ENCODE results near the gene AXIN2. TPM values are rescaled to one million over a fixed set of nuclear protein-coding genes. Genes with fewer than 3 reads are reported as not detected.

The AXIN2 gene
- total RNA-seq (2013): 0.13 TPM
- polyA plus RNA-seq (under 1 TPM in 1 of 3 donors, not detected in 2; 0.10 TPM), polyA minus RNA-seq (under 0.01 and 0.08 TPM in 2 replicates), total RNA-seq (0 to 1.7 (median 0.17) reads per million in 11 experiments)

GRCh38 chr17:65561452-65562205, at the start of gene AXIN2:
AXIN2 (minus strand) TSS chr17:65561648; CDS start chr17:65558620, 3,028 bp downstream.
- no peaks in the 10 kb centered on the region for H4K20me1 ChIP-seq (ENCODE audit: insufficient read depth, low read length)
- H3K9me3 ChIP-seq (replicated peaks in 1 of 2; ENCODE audit: control insufficient read depth in 1 of 2, insufficient read depth in 1 of 2, low read length in 2 of 2): peaks cover 0 to 18% of the 10 kb centered on the region in 2 donors
- peak; percentile 10 to 15 (median 11) for DNase-seq
- H3K27me3 ChIP-seq (ENCODE audit: control insufficient read depth in 2 of 2, insufficient read depth in 2 of 2, low read length in 2 of 2): peaks cover 41 to 63% of the 10 kb centered on the region in 2 donors
- H3K4me2 ChIP-seq (replicated peaks; ENCODE audit: extremely low read depth, low read length, poor library complexity, severe bottlenecking): peak within 1 kb of the TSS; percentile 80
- peak within 1 kb of the TSS; percentile 67 for H2AFZ ChIP-seq (ENCODE audit: insufficient read depth, low read depth, low read length, poor library complexity, severe bottlenecking)
- Mint-ChIP-seq H3K36me3 (peaks cover 0 to 5% of the 10 kb centered on the region in 2 donors), H3K4me1 (peaks cover 9% of the 10 kb centered on the region), H3K4me3 (peak within 1 kb of the TSS; percentile 77 to 92), H3K27ac (no peak within 1 kb of the TSS), H3K9me3 (peaks cover 3 to 14% (median 9%) of the 10 kb centered on the region in 7 donors), H3K27me3 (ENCODE audit: low read depth in 3 of 3) (peaks cover 20 to 46% (median 35%) of the 10 kb centered on the region in 3 donors)
- H3K9ac ChIP-seq (ENCODE audit: insufficient read depth, low read length, poor library complexity, severe bottlenecking): no peak within 1 kb of the TSS
- H3K79me2 ChIP-seq (ENCODE audit: insufficient read depth, low read length): no peaks in the 10 kb centered on the region
- no peak for TF ChIP-seq CTCF (IDR thresholded peaks at IDR 0.05)
- H3K27ac ChIP-seq (ENCODE audit: low read depth in 1 of 2, low read length in 2 of 2): no peak within 1 kb of the TSS
- intact Hi-C loops (cut with micrococcal nuclease): no loop called here
- WGBS (ENCODE audit: insufficient coverage): under 1% methylated on average over 53 of the region's 65 CpGs
- no peaks in the 10 kb centered on the region for H3K36me3 ChIP-seq (replicated peaks in 1 of 2; ENCODE audit: control insufficient read depth in 1 of 2, insufficient read depth in 2 of 2, low read length in 2 of 2)
- peak within 1 kb of the TSS; percentile 43 to 74 (median 47) for H3K4me3 ChIP-seq (replicated peaks in 1 of 3; ENCODE audit: low read depth in 2 of 3, low read length in 3 of 3)
- H3K4me1 ChIP-seq (ENCODE audit: control insufficient read depth in 1 of 2, insufficient read depth in 2 of 2, low read length in 2 of 2): peaks cover 6 to 18% of the 10 kb centered on the region in 2 donors

GRCh38 chr17:65609749-65610148, 48.3 kb upstream of the AXIN2 start:
- no peak for DNase-seq
- Mint-ChIP-seq H3K4me1 (no peaks in the 10 kb centered on the region), H3K9me3 (peaks cover 3 to 17% (median 13%) of the 10 kb centered on the region in 7 donors), H3K27ac (no peak overlapping the region), H3K4me3 (no peak overlapping the region), H3K36me3 (no peaks in the 10 kb centered on the region), H3K27me3 (ENCODE audit: low read depth in 3 of 3) (peaks cover 2 to 5% (median 3%) of the 10 kb centered on the region in 3 donors)
- Histone ChIP-seq H3K4me3 (replicated peaks in 1 of 3; ENCODE audit: low read depth in 2 of 3, low read length in 3 of 3) (no peak overlapping the region), H3K4me1 (ENCODE audit: control insufficient read depth in 1 of 2, insufficient read depth in 2 of 2, low read length in 2 of 2) (no peaks in the 10 kb centered on the region), H3K9me3 (replicated peaks in 1 of 2; ENCODE audit: control insufficient read depth in 1 of 2, insufficient read depth in 1 of 2, low read length in 2 of 2) (no peaks in the 10 kb centered on the region), H3K27ac (ENCODE audit: low read depth in 1 of 2, low read length in 2 of 2) (no peak overlapping the region), H3K9ac (ENCODE audit: insufficient read depth, low read length, poor library complexity, severe bottlenecking) (no peak overlapping the region), H3K79me2 (ENCODE audit: insufficient read depth, low read length) (no peaks in the 10 kb centered on the region), H3K36me3 (replicated peaks in 1 of 2; ENCODE audit: control insufficient read depth in 1 of 2, insufficient read depth in 2 of 2, low read length in 2 of 2) (no peaks in the 10 kb centered on the region), H3K27me3 (ENCODE audit: control insufficient read depth in 2 of 2, insufficient read depth in 2 of 2, low read length in 2 of 2) (no peaks in the 10 kb centered on the region), H4K20me1 (ENCODE audit: insufficient read depth, low read length) (no peaks in the 10 kb centered on the region), H2AFZ (ENCODE audit: insufficient read depth, low read depth, low read length, poor library complexity, severe bottlenecking) (no peak overlapping the region), H3K4me2 (replicated peaks; ENCODE audit: extremely low read depth, low read length, poor library complexity, severe bottlenecking) (no peak overlapping the region)
- no peak for TF ChIP-seq CTCF (IDR thresholded peaks at IDR 0.05)
- WGBS (ENCODE audit: insufficient coverage): no CpG with 5 or more reads among the region's 2 CpGs
- intact Hi-C loops (cut with micrococcal nuclease): no loop called here
